ENCODE results near the gene RASAL2.

RASAL2 gene

DNA sequence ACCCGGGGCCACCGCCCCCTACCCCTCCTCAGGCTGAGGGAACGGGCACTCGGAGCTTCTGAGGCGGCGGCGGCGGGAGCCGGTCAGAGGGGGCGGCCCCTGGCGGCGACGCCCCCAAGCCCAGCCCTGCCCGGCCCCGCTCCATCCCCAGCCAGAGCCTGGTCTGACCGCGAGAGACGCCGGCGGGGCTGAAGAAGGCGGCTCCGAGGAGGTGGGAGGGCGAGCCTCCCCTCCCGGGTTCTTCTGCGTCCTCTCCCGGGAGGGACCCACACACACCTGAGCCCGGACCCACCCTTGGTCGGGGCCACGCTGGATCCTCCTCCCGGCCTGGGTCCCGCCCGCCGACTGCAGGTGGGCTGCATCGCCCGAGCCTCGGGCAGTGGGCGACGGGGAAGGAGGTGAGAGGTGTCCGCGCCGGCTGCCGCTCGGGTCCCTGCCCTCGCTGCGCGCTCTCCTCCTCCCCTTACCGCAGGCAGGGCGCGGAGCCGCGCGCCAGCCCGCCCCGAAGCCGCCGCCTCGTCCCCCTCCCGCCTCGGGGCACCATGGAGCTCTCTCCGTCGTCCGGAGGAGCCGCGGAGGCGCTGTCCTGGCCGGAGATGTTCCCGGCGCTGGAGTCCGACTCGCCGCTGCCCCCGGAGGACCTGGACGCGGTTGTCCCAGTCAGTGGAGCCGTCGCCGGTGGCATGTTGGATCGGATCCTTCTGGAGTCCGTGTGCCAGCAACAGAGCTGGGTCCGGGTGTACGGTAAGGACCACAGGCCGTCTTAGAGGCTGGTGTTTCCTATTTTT, at the start of gene RASAL2:
Gene RASAL2, plus strand, starts transcription at position 154 of the 788 bp plus-strand sequence. Its CDS starts 389 bp downstream, at position 543.
- DNase-seq (ENCODE audit: low spot score), result no peak

DNA sequence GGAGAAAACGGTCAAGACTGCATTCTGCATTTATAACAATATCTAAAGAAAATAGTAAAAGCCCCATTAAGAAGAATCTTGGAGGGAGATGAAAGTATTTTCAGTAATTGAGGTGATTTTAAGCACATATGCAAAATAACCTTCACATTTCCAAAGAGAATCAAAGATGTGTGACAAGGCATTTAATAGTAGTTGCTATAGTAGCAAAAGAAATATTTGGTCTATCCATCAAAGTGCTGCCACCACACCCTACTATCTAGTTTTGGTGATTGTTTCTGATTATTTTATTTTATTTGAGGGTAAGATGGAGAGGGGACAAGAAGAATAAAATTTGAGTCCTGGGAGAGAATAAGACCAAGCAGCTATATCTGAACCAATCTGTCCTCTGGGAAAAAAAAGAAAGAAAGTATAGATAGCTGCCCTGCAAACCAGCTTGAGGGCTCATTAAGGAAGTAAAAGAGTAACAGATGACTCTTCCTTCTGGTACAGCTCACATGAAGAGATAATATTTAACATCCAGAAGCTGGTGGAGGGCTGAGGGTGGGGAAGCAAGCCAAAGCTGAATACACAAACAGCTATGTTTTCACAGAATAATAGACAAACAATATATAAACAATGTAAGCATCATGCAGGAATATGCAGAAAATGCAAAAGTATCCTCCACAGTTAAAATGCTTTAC, 47.2 kb upstream of the RASAL2 start:
- DNase-seq (ENCODE audit: low spot score), result no peak

DNA sequence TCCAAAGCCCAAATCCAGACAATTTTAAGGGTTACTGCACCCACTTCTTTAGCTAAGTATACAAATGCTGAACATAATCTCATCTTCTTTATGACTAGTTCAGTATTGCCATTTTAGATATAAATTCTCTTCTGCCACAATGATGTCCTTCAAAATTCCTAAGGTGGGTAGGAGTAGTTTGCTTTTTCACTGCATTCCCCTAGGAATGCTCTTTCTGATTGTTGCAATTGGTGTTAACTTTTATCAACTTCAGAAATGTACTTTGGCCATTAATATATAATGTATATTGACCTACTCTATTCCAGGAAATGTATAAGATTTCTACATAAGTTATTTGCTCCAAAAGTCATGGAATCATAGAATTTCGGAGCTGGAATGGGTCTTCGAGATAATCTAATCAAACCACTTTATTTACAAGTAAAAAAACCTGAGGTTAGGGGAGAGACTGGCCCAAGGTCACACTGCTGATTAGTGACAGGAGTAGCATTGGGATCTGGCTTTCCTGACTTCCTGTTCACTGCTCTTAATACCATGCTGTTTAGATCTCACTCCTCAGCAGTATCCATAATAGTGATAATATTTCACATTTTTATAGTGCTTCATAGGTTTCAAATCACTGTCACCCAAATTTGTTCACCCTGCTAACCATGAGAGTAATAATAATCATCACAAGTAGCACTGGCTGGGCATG, 46.4 kb upstream of the RASAL2 start:
- no peak for DNase-seq (ENCODE audit: low spot score)

- DNase-seq (ENCODE audit: low spot score), result no peak
Observed at GRCh38 chr1:178048426-178048825, 45.5 kb upstream of the RASAL2 start.

DNA sequence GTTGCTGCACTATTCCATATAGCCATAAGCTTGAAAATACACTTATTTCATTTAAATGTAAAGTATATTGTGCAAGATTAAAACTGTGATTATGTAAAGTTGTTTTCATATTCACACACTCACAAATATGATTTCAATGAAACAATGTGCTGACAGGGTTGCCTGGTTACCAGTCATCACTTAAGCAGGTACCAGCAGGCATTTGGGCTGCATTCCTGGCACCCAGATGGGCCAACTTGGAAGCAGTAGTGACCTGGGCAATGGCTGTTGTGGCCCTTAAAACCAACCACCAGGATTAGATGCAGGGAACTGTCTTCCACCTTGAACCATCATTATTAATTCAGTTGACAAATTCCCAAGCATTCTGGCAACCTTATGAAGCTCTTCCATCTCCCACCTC, 45.0 kb upstream of the RASAL2 start:
- DNase-seq (ENCODE audit: low spot score), result no peak

DNA sequence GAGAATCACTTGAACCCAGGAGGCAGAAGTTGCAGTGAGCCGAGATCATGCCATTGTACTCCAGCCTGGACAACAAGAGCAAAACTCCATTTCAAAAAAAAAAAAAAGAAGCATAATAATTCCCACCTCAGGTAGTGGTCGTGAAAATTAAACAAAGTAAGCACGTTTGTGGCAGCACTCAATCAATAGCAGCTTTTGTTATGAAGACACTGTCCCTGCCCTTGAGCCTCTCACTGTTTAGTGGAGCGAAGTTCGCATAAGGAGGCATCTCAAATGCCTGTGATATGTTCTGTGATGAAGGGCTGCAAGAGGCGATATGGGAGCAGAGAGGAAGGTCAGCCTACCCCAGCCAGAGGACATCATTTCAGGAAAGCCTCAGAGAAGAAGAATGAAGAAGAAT, 43.8 kb upstream of the RASAL2 start:
- no peak for DNase-seq (ENCODE audit: low spot score)

DNA sequence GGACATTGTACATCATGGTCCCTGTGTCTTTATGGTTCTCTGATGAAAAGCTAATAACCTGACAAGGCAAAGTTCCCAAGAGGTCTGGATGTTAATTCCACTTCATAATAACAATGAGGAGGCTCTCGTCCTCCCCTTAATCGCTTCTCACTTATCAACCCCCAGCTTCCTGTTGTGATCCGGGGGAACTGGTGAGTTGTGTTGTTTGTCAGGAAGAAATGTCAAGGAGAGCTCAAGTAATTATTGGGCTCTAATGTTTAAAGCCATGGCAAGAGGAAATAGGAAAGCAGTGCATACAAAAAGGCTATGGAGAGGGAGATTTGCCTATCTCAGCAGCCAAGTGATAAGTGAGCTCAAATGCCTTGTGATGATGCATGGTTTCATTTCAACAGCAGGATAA, 42.8 kb upstream of the RASAL2 start:
- DNase-seq (ENCODE audit: low spot score), result no peak

GRCh38 chr1:178052650-178053461, 41.0 kb upstream of the RASAL2 start:
- no peak for DNase-seq (ENCODE audit: low spot score)

GRCh38 chr1:178055093-178055492, 38.8 kb upstream of the RASAL2 start:
- DNase-seq (ENCODE audit: low spot score), result no peak

- DNase-seq (ENCODE audit: low spot score), result no peak
Observed at GRCh38 chr1:178055779-178056471, 38.0 kb upstream of the RASAL2 start.

- DNase-seq (ENCODE audit: low spot score), result no peak
Observed at GRCh38 chr1:178057141-178057765, 36.7 kb upstream of the RASAL2 start.

DNA sequence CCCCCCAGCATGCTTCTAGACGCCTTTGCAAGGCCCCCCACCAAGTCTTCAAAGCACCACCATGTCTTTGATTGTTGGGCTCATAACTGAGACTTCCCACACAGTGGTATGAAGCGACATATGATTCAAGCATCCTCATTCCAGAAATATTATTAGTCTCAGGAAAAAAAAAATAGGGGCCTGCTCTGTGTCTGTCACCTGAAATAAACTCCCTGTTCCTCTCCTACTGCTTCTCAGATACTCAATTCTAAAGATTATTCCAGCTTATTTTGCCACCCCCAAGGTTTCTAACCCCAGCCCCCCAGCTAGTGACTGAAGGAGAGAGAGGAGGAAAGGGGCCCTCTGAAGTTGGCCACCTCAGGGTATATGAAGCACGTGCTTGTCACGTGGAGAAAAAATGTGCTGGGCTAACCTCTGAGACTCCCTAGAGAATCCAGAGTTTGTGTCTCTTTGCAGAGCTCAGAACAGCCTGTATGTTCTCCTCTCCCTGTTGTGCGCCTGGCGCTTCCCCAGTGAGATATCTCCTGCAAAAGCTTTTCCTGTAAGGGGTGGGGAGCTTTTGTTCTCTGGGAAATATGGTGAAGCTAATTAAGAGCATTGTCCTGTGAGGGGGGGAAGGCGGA, 35.9 kb upstream of the RASAL2 start:
- DNase-seq (ENCODE audit: low spot score), result no peak

- no peak for DNase-seq (ENCODE audit: low spot score)
Observed at GRCh38 chr1:178060789-178061556, 32.9 kb upstream of the RASAL2 start.

DNA sequence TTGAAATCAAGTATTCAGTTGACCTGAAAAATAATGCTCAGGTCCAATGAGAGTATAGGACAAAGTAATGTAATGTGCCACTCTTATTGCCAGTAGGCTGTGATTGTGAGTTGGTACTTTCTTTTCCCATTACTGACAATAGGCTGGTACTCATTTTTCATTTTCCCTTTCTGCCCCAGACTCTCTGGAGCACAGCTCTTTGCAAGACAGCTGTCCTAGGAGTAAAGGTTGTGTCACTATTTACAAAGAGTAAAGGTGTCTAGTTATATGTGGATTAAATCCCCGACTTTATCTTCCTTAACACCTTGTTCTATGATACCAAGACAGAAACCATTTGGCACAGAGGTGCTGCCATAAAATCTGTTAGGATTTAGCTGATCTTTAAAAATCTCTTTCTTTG, 32.3 kb upstream of the RASAL2 start:
- DNase-seq (ENCODE audit: low spot score), result no peak

DNA sequence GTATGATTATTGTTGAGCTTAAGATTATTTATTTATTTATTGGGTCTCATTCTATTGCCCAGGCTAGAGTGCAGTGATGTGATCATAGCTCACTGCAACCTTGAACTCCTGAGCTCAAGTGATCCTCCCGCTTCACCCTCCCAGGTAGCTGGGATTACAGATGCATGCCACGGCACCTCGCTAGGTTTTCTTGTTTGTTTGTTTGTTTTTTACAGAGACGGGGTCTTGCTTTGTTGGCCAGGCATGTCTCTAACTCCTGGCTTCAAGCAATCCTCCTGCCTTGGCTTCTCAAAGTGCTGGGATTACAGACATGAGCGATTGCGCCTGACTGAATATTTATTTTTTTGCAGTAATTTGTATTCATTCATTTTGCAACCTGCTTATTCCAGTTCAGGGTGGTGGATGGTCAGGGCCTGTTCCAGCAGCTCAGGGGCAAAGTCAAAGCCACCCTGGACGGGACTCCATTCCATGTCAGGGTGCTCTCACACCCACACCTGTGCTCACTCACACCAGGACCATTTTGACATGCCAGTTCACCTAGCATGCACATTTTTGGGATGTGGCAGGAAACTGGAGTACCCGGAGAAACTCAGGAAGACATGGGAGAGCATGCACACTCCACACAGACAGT, 29.6 kb upstream of the RASAL2 start:
- DNase-seq (ENCODE audit: low spot score), result no peak

GRCh38 chr1:178065250-178065649, 28.7 kb upstream of the RASAL2 start:
- DNase-seq (ENCODE audit: low spot score), result no peak

- no peak for DNase-seq (ENCODE audit: low spot score)
Observed at GRCh38 chr1:178066296-178066907, 27.5 kb upstream of the RASAL2 start.

DNA sequence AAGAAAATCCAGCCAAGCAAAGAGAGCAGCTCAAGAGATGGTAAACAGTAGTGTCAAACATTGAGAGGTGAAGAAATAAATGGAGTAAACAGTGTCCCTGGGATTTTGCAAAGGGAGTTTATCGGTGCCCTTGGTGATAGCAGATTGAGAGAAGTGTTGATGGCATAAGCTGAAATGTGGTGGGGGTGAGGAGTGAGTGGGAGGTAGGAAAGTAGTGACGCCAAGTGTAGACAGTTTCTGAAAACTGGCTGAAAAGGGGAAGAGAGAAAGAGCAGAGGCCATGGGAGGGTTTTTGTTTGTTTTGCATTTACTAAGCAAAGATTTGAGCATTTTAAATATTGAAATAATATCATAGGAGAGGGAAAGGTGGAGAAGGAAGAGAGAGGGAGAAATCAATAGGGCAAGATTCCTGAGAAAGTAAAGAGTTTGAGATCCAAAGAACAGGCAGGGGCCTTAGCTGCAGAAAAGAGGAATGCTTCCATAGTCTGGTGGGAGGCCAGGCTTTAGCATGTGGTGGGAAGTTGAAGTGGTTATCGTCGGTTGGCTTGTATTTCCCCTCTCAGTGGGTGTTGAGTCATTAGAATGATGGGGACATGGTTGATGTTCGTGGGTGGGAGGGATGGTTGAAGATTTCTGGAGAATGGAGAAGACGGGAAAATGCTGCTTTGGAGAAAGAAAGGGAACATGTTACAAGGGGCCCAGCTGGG, 26.8 kb upstream of the RASAL2 start:
- DNase-seq (ENCODE audit: low spot score), result no peak
